Right renal cortex interstitium (tissue), 3 donors: ENCODE results near the gene ATG13. TPM values are rescaled to one million over a fixed set of nuclear protein-coding genes. Genes with fewer than 3 reads are reported as not detected.
"Not testable (repeated sequence)": the region's sequence is repeated elsewhere in the genome, so short reads cannot be mapped to it uniquely, and the experiment has no call there.

Source experiments
- DNase-seq, 3 donors: peaks; one replicate each; pipeline ENCODE4 v3.0.0-alpha.2; 2013; ENCODE audit warnings: low read depth in 3 of 3, low spot score in 2 of 3
- polyA plus RNA-seq, 3 donors: library from polyadenylated mRNA; unstranded; fragments of 120-200 nt; gene quantifications; one replicate each; pipeline ENCODE4 v1.2.1, GENCODE V29; 2013; ENCODE audit not compliant: insufficient read length in 3 of 3

ATG13 gene
- polyA plus RNA-seq, 3 donors = 47.0 to 66.6 (median 65.2) TPM

DNA sequence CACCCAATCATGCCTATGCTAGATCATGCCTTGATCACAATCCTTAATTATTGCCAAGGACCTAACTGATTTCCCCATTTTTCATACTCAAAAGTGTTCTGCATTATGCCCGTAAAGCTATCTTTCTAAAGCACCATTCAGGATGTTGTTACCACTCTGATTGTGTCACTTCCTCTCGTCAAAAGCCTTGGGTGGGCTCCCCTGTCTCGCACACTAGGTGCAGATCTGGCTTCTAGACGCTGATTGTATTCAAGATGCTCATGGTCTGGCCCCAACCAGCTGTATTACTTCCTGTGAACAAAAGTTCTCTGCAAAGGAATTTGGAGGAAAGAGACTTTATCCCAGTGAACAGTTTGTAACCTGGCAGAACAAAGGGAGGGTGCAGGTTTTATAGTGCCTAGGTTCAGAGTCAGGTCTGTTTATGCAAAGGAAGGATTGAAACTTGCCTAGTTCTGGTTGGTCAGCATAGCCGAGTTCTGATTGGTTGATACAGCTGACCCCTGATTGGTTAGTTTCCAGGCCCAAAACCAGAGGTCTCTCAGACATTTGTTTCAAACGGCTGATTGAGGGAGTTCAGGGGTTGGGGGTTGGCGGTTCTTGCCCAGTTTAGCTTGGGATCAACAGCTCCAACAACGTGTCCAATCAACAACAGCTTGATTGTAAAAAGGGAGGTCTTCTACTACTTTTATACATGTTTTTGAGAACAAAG, 25.4 kb downstream of the ATG13 start:
- DNase-seq = no peak

DNA sequence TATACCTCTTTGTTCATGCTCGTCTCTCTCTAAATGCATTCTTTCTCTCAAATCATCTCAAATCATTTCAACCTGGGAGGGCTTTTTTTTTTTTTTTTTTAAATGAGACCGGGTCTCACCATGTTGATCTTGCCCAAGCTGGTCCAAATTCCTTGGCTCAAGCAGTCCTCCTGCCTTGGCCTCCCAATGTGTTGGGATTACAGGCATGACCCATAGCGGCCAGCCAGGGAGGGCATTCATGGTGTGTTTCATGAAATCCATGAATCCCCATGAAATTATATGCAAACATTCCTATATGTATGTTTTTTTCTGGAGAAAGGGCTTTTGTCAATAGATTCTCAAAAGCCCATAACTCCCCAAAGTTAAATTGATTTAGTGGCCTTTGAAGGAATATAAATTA, 26.2 kb downstream of the ATG13 start:
- no peak for DNase-seq

DNA sequence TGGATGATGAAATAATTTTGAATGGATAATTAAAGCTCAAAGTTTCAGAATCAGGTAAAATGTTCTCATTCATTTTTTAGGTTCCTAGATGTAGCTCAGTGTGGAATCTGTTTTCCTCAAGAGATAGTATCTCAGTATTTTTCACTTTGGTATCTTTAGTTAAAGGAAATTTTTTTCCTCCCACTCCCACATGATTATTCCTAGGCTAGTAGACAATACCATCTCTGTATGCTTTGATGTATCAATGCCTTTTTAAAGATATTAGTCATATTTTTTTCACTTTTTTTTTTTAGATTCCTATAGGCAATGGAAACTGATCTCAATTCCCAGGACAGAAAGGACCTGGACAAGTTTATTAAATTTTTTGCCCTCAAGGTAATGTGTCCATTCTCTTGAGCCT, 26.6 kb downstream of the ATG13 start:
- no peak for DNase-seq

DNA sequence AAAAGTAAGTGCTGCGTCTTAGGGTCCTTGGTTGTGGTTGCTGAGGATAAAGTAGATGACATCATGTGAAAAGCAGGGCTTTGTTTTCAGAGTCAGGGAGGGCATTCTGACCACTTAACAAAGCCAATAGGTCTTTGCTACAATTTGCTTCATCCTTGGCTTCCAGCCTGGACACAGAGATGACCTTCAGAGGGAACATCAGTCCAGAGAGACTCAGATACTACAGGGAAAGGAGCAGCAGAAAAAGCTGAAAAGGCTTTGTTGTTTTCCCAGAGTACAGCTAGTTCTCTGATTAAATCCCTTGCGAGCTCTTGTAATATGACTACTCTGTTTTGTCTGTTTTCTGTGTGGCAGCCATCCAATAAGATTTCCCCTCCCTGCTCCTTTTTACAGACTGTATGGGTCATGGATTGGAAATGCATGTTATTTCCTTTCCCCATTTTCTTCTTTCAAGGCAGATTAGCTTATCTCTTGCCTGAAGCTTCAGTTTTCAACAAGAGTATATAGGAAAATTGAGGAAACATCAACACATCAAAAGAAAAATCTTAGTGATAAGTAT, 31.9 kb downstream of the ATG13 start:
- DNase-seq = no peak

DNA sequence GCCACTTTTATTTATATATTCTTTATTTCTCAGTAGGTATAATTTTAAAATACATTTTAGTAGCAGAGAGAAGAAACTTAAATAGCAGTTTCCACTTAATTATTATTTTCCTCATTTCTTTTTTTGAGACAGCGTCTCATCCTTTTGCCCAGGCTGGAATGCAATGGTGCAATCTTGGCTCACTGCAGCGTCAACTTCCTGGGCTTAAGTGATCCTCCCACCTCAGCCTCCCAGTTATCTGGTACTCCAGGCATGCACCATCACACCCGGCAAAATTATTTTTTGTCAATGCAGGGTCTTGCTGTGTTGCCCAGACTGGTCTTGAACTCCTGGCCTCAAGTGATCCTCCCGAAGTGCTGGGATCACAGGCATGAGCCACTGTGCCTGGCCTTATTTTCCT, 38.3 kb downstream of the ATG13 start:
- no peak for DNase-seq

DNA sequence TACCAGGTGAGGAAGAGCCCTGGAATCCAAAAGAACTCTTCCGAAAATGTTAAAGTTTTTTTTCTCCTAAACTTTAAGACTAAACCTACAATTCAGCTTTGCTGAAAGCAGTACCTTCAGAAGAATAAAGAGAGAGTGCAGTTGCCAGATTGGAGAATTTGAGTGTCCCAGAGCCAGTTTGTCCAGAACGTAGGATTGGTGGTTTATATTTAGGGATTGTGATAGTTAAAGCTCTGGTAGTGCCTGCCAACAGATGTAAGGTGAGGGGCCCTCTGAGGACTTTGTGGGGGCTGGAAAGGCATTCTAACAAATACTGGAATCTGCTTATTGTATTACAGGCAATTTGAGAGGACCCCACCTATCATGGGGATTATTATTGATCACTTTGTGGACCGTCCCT, 39.8 kb downstream of the ATG13 start:
- DNase-seq = no peak

DNA sequence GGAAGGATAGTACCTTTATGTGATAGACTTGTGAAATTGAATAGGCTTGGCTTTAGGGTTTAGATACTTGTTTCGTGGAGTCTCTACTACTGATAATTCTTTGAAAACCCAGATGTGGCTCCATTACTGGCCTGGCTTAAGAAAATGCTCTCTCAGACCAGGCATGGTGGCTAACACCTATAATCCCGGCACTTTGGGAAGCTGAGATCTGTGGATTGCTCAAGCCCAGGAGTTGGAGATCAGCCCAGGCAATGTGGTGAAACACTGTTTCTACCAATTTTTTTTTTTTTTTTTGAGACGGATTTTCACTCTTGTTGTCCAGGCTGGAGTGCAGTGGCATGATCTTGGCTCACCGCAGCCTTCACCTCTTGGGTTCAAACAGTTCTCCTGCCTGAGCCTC, 40.9 kb downstream of the ATG13 start:
- DNase-seq = no peak

DNA sequence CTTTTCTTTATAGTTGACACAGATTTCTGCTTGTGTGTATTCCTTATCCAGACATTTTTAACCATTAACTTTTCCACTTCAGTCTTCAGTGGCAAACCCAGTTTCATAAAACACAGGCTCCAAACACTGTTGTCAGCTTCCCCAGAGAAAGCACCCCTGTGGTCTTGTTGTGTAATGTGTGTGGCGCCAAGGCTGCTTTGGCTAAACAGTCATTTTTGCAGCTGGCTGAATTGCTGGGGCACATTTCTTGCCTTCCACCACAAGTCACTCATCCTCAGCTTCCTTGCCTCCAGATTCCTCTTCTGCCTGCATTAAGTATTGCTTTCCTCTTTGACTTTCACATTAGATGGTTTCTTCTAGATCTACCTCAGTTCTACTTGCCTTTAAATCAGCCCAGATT, 42.6 kb downstream of the ATG13 start:
- DNase-seq = no peak

DNA sequence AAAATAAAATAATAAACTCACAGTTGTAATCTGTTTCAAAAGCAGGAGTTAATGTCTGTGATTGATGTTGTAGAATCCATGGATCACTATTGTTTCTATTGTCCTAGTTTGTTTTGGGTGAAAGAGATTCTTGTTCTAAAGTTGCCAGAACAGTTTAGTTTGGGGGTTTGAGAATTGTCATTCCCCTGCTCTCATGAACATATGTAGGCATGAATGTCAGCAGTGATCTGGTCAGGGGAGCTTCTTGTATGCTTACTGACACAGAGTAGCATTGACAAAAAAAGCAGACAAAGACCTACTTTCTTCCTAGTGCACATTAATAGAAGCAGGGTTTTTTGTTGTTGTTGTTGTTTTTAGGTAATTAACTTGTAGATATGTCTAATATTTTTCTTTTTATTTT, 44.5 kb downstream of the ATG13 start:
- DNase-seq = no peak

DNA sequence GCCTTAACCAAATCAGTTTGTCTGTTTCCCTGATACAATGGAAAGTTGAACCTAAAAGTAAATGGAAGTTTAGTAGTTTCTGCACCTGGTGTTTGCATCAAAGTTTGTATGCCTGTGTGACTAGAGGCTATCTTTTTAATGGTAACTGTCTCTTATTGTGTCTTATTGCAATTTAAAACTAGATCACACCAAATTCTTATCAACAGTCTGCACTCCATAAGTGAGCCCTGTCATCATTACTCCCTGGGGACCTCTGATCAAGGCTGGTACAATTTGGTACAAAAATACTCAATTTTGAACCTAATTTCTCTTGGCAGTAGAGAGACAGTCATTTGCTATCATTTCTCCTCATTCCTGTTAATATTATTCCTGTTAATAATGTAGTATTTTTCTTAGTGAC, 45.0 kb downstream of the ATG13 start:
- no peak for DNase-seq

DNA sequence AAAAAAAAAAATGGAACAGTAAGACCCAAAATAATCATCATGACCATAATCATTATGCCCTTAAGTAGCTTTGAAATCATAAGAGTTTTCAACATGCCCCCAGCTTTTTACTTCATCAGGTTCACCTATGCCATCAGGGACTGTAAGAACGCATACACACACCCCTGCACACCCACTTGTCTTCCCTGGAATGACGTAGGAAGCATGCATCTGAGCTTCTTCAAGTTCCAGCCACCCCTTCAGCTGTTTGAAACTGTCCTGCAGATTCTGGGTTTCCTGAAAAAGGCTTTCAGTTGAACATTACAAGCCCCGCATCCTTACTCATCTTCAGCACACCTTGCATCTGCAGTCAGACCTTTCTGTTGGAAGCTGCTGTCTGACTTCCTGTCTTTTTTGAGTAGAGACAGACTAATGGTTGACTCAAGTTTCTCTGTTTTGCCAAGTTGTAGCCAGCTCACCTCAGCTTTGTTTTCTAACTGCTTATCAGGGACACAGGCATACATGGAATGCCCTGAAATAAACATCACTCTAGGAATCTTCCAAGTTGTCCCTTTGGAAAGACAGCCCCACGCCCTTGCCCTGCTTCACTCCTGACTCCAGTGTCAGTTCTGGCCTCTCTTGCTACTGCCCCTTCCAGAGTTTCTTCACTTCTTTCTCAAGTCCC, 46.1 kb downstream of the ATG13 start:
- DNase-seq = no peak

DNA sequence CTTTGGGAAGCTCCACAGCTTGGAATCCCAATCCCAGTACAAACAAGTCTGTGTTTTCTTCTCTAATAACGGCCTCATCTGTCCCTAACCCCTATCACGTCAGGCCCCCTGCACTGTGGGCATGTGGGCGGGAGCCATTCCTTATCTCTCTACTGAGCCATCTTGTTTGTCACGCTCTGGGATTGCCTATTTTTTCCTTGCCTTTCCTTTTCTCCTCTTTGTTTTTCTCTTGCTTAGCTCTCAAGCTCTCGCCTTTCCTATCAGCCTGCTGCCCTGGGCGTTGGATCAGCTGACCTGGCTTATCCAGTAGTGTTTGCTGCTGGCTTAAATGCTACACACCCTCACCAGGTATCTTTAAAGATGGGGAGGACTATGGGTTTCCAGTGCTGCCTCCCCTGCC, 47.3 kb downstream of the ATG13 start:
- no peak for DNase-seq

DNA sequence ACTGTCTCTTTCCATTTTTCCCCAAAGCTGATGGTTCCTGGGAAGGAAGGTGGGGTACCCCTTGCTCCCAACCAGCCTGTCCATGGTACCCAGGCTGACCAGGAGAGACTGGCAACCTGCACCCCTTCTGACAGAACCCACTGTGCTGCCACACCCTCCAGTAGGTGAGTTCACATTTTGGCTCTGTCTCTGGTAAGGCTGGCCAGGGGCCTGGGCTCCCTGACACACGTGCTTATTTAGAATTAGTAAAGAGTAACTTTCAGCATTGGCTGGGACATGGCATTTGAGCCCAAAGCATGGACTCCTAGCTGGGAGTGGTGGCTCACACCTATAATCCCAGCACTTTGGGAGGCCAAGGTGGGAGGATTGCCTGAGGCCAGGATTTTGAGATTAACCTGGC, 48.0 kb downstream of the ATG13 start:
- DNase-seq = no peak

DNA sequence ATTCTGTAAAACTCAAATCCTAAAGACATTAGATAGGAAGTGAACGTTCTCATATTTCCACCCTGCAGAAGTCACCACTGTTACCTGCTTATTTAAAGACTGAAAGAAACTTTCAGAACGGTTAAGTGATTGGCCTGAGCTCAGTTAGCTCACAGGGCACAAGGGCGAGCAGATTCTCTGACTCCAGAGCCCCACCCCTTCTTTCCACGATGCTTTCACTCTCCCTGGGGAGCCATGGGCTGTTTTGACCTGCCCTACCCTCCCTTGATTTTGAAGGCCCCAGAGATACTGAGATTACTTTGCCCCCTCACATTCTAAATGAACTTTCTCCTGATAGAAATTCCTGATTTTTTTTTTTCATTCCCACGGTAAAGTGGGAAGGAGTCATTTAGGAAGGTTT, 49.2 kb downstream of the ATG13 start:
- no peak for DNase-seq

DNA sequence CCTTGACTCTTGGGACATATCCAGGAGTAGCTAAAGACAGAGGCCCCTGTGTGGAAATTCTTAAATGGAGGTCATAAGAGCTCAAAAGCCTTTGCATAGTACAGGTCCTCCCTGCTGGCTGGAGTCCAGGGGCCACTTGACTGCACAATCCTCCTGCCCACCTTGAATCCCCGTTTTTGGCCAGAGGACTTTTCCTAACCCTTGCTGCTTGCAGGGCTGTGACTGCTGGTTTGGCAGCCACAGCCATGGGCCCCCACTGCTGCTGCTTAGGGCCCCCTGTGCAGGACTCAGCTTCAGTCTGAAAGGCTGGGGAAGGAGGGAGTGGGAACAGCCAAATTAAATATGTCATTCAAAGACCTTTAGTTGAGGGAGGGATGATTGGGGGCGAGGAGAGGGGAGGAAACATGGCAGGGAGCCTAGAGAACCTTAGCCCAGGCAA, 49.7 kb downstream of the ATG13 start:
- no peak for DNase-seq

DNA sequence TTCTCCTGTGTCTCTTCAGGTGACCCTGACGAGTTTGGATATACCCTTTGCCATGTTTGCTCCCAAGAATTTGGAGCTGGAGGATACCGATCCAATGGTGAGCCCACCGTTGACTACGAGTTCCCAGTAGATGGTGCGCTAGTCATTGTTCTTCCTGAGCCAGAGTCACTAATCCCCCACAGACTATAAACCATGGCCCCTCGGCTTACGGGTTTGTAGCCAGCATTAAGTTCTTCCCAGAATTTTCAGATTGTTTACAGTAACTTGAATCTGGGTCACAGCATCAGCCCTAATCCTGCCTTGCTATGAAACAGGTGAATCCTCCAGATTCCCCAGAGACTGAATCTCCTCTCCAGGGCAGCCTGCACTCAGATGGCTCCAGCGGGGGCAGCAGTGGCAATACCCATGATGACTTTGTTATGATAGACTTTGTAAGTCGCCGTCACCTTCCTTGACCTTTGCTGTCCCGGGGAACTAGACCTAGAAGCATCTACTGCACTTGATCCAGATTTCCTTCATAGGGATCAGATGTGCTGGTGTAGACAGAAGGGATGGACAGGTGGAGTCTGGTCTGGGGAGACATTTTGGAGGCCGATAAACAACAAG, 51.2 kb downstream of the ATG13 start:
- no peak for DNase-seq

DNA sequence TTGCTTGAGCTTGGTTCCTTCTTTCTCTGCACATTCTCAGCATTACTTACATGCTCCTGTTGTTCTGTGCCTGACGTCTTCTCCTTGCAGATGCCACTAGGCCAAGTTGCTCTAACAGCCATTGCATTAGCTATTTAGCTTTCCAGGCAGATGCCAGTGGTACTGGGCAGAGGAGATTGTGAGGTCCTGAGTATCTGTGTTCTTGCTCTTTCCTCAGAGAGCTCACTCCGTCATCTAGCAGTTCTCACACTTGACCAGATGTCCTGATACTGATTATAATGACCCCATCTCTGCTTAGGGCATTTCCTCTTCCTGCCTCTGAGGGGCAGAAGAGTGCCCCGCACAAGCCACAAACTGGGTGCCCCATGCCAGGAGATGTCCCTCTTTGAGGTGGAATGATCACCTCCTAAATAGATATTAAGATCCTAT, 52.4 kb downstream of the ATG13 start:
- no peak for DNase-seq

DNA sequence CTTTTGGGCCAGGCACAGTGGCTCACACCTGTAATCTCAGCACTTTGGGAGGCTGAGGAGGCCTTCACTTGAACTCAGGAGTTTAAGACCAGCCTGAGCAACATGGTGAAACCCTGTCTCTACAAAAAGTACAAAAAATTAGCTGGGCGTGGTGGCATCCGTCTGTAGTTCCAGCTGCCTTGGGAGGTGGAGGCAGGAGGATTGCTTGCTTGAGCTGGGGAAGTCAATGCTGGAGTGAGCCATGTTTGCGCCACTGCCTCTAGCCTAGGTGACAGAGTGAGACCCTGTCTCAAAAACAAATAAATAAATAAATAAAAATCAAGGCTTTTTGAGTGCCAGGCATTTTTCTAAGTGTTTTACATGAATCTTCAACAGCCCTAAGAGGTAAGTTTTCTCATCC, 53.2 kb downstream of the ATG13 start:
- DNase-seq = not testable (repeated sequence)

DNA sequence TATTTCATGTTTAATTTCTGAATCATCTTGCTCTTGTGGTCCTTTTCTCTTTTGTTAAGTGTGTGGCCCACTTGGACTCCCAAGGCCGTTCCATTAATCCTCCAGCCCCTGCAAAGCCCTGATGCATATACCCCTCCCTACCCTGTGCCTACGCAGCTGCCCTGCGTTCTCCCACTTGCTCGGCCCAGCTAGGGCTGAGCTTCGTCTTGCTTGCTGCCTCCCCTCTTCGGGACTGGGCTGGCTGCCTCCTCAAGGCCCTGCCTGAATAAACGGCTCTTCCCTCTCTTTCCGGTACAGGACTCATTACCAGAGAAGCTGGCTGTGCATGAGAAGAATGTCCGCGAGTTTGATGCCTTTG, 54.6 kb downstream of the ATG13 start:
- no peak for DNase-seq

DNA sequence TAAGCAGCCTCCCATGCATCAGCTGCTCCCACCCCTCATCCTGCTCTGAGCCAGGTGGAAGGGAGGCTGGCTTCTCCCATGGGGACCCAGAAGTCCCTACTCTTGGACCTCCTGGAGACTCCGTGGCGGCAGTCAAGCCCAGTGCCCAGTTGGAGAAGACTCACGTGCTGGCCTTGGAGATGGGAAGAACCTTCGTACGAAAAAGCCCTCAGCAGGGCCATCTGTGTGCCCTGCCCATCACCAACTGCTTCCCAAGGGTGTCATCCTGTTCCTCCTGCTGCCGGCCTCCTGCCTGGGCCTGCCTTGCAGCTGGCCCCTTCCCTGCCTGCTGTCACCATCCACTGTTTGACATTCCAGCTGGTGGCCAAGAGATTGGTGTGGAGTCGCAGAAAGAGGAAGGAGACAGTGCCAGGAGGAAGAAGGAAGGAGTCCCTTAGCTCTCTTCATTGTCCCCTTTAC, 55.1 kb downstream of the ATG13 start:
- no peak for DNase-seq

DNA sequence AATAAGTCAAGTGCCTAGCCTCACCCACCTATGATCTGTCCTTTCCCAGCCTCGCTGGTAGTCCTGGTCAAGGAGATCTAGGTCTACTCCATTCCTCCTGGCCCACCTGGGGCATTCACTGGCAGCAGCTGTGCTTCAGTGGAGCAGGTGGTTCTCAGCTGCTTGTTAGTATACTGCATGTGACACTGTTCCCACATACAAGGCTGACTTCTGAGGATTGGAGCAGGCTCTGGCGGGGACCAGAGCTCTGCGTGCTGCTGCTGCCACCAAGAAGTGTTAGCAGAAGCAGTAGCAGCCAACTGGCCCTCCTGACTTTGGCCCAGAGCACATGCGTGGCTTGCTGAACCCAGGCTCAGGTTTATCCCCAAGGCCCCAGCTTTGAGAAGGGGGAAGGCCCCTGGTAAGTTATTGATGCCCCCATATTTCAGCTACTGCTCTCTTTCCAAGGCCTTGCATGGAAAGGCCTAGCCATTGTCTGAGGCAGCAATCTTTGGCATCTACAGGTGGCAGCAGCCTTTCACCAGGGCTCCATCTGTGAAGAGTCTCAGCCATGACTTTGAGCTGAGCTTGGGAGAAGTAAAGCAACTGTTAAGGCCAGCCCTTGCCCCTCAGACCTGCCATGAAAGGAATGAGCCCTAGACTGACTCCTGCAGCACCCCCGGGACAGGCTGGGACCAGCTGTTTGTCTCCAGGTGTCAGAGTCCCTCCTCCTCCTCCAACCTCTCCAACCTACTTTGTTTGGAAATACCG, 56.5 kb downstream of the ATG13 start:
- DNase-seq = no peak
